Measurements from ENCODE around the gene WSB1.
"Not testable (repeated sequence)": the region's sequence is repeated elsewhere in the genome, so short reads cannot be mapped to it uniquely, and the experiment has no call there.

Gene WSB1

GRCh38 chr17:27293898-27294688 lies at the start of gene WSB1:
Gene WSB1, plus strand, starts transcription at chr17:27294114. Its CDS starts 282 bp downstream, at chr17:27294396.
- DNase-seq (ENCODE audit: low read depth): peak; percentile 45

- peak; percentile 81 for DNase-seq (ENCODE audit: low read depth)
Measured at GRCh38 chr17:27244491-27245223, 49.3 kb upstream of the WSB1 start.

- DNase-seq (ENCODE audit: low read depth): no peak
Measured at GRCh38 chr17:27245230-27245696, 48.7 kb upstream of the WSB1 start.

GRCh38 chr17:27246537-27246936 lies 47.4 kb upstream of the WSB1 start:
- DNase-seq (ENCODE audit: low read depth): no peak

GRCh38 chr17:27247071-27247957 lies 46.6 kb upstream of the WSB1 start:
- no peak for DNase-seq (ENCODE audit: low read depth)

GRCh38 chr17:27247958-27248342 lies 46.0 kb upstream of the WSB1 start:
- DNase-seq (ENCODE audit: low read depth): no peak

GRCh38 chr17:27250791-27251190 lies 43.1 kb upstream of the WSB1 start:
- not testable (repeated sequence) for DNase-seq (ENCODE audit: low read depth)

- DNase-seq (ENCODE audit: low read depth): not testable (repeated sequence)
Measured at GRCh38 chr17:27254802-27255201, 39.1 kb upstream of the WSB1 start.

GRCh38 chr17:27256225-27257030 lies 37.5 kb upstream of the WSB1 start:
- DNase-seq (ENCODE audit: low read depth): no peak

GRCh38 chr17:27257031-27257357 lies 36.9 kb upstream of the WSB1 start:
- no peak for DNase-seq (ENCODE audit: low read depth)

GRCh38 chr17:27259356-27259755 lies 34.6 kb upstream of the WSB1 start:
- DNase-seq (ENCODE audit: low read depth): no peak

- DNase-seq (ENCODE audit: low read depth): no peak
Measured at GRCh38 chr17:27263386-27263785, 30.5 kb upstream of the WSB1 start.

- no peak for DNase-seq (ENCODE audit: low read depth)
Measured at GRCh38 chr17:27264068-27264812, 29.7 kb upstream of the WSB1 start.

GRCh38 chr17:27265333-27265732 lies 28.6 kb upstream of the WSB1 start:
- no peak for DNase-seq (ENCODE audit: low read depth)

GRCh38 chr17:27266228-27266627 lies 27.7 kb upstream of the WSB1 start:
- DNase-seq (ENCODE audit: low read depth): no peak

- DNase-seq (ENCODE audit: low read depth): no peak
Measured at GRCh38 chr17:27268394-27269085, 25.4 kb upstream of the WSB1 start.

GRCh38 chr17:27269201-27269600 lies 24.7 kb upstream of the WSB1 start:
- no peak for DNase-seq (ENCODE audit: low read depth)

- DNase-seq (ENCODE audit: low read depth): no peak
Measured at GRCh38 chr17:27269974-27270373, 23.9 kb upstream of the WSB1 start.

- DNase-seq (ENCODE audit: low read depth): no peak
Measured at GRCh38 chr17:27276653-27277156, 17.2 kb upstream of the WSB1 start.

- DNase-seq (ENCODE audit: low read depth): not testable (repeated sequence)
Measured at GRCh38 chr17:27279132-27279531, 14.8 kb upstream of the WSB1 start.
